Activated naive CD8-positive, alpha-beta T cell treated with anti-CD3 and anti-CD28 coated beads for 36 hours (primary cell): ENCODE data around the gene GEMIN8. TPM values are rescaled to one million over a fixed set of nuclear protein-coding genes. Genes with fewer than 3 reads are reported as not detected.

Source experiments
- DNase-seq: peaks from one replicate; pipeline ENCODE4 v3.0.0; 2021
- H3K27ac Mint-ChIP-seq: one replicate; pipeline ENCODE4 v1.8.0; 2022; ENCODE audit warnings: mild to moderate bottlenecking, moderate library complexity, mixed read lengths
- H3K27me3 Mint-ChIP-seq: one replicate; pipeline ENCODE4 v1.8.0; 2022; ENCODE audit warnings: mild to moderate bottlenecking, mixed read lengths
- H3K36me3 Mint-ChIP-seq: one replicate; pipeline ENCODE4 v1.8.0; 2021; ENCODE audit warnings: mild to moderate bottlenecking, mixed read lengths
- H3K4me1 Mint-ChIP-seq: one replicate; pipeline ENCODE4 v1.8.0; 2021; ENCODE audit warnings: mixed read lengths
- H3K4me3 Mint-ChIP-seq: one replicate; pipeline ENCODE4 v1.8.0; 2022; ENCODE audit warnings: mild to moderate bottlenecking, moderate library complexity, mixed read lengths
- H3K9me3 Mint-ChIP-seq: one replicate; pipeline ENCODE4 v1.8.0; 2022; ENCODE audit warnings: mixed read lengths
- total RNA-seq, 2 experiments: library from RNA; stranded (reverse); gene quantifications; one replicate each; pipeline ENCODE4 v1.2.3, GENCODE V29; 2021

The GEMIN8 gene, protein sequence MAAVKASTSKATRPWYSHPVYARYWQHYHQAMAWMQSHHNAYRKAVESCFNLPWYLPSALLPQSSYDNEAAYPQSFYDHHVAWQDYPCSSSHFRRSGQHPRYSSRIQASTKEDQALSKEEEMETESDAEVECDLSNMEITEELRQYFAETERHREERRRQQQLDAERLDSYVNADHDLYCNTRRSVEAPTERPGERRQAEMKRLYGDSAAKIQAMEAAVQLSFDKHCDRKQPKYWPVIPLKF
- total RNA-seq, result 10 to 100 TPM; 12.0 to 12.4 TPM

DNA sequence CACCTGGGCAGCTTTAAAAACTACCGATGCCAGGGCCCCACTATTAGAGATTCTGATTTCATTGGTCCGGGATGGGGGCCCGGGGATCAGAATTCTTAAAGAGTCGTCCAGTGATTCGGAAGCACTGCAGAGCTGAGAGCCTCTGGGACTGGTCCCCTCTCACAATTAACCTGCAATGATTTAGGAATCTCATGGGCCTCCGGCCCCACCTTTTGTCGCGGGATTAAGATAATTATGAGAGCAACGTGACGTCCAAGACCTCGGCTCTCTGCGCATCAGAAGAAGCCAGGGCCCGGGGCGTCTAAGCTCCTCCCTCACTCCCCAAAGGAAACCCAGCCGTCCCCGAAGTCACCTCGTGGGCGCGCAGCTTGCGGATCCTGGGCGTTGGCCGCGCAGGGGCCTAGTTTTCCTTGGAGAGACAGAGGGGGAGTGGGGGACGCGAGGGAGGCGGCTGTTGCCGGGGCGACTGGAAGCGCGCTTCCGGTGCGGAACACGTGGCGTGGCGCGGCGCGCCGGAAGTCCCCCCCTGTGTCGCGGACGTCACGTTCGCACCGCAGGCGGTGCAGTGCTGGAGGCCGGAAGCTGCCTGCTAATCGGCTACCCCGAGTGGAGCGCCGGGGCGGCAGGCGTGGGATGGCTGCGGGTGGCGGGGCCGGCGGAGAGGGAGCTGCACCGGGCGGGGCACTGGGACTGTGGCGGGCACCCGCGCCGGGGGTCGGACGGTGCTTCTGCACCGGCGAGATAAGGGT is at the start of gene GEMIN8:
TSS of gene GEMIN8 (minus strand) at position 468 of the 749 bp plus-strand sequence. CDS start 8,414 bp downstream, outside the sequence.
- no peaks in the 10 kb centered on the region for H3K9me3 Mint-ChIP-seq
- peak within 1 kb of the TSS; percentile 97 for H3K4me3 Mint-ChIP-seq
- peak; percentile 85 for DNase-seq
- peaks cover 7% of the 10 kb centered on the region for H3K27me3 Mint-ChIP-seq
- peaks cover 1% of the 10 kb centered on the region for H3K36me3 Mint-ChIP-seq
- H3K4me1 Mint-ChIP-seq, result peaks cover 18% of the 10 kb centered on the region
- H3K27ac Mint-ChIP-seq, result peak within 1 kb of the TSS; percentile 100

- Mint-ChIP-seq H3K4me1 (peaks cover 2% of the 10 kb centered on the region), H3K4me3 (no peak overlapping the region), H3K36me3 (no peaks in the 10 kb centered on the region), H3K9me3 (no peaks in the 10 kb centered on the region), H3K27ac (no peak overlapping the region), H3K27me3 (no peaks in the 10 kb centered on the region)
- DNase-seq, result no peak
These were observed 46.9 kb upstream of the GEMIN8 start for GRCh38 chrX:14076639-14077038.

GRCh38 chrX:14073556-14073955 is 43.9 kb upstream of the GEMIN8 start:
- Mint-ChIP-seq H3K27me3 (no peaks in the 10 kb centered on the region), H3K9me3 (no peaks in the 10 kb centered on the region), H3K4me1 (peaks cover 2% of the 10 kb centered on the region), H3K4me3 (no peak overlapping the region), H3K27ac (no peak overlapping the region), H3K36me3 (no peaks in the 10 kb centered on the region)
- no peak for DNase-seq

DNA sequence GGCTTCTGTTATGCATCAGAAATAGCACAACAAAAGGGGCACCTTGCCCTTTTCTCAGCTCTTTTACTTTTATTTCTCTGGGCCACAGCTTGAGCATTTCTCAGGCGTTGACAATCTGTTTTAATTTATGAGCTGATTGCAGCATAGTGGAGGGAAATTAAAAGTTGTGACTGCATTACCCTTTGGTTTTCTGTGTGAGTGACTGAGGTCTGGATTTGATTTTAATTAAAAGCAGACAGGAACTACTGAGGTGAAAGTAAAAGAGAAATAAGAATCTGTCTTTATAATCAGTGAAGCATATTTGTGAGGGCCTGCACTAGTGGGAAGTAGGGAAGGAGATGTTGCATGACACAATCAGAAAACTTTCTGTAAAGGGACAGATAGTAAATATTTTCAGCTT is 43.4 kb upstream of the GEMIN8 start:
- Mint-ChIP-seq H3K36me3 (no peaks in the 10 kb centered on the region), H3K4me1 (peaks cover 2% of the 10 kb centered on the region), H3K4me3 (no peak overlapping the region), H3K27ac (no peak overlapping the region), H3K27me3 (no peaks in the 10 kb centered on the region), H3K9me3 (no peaks in the 10 kb centered on the region)
- DNase-seq, result no peak

- DNase-seq, result no peak
- Mint-ChIP-seq H3K4me1 (no peaks in the 10 kb centered on the region), H3K27ac (no peak overlapping the region), H3K36me3 (no peaks in the 10 kb centered on the region), H3K9me3 (no peaks in the 10 kb centered on the region), H3K4me3 (no peak overlapping the region), H3K27me3 (peaks cover 4% of the 10 kb centered on the region)
These were observed 36.1 kb upstream of the GEMIN8 start for GRCh38 chrX:14065800-14066199.

GRCh38 chrX:14064626-14065432 is 35.1 kb upstream of the GEMIN8 start:
- H3K9me3 Mint-ChIP-seq, result no peaks in the 10 kb centered on the region
- H3K36me3 Mint-ChIP-seq, result no peaks in the 10 kb centered on the region
- no peaks in the 10 kb centered on the region for H3K4me1 Mint-ChIP-seq
- no peak for DNase-seq
- H3K27ac Mint-ChIP-seq, result no peak overlapping the region
- H3K27me3 Mint-ChIP-seq, result peaks cover 5% of the 10 kb centered on the region
- H3K4me3 Mint-ChIP-seq, result no peak overlapping the region

DNA sequence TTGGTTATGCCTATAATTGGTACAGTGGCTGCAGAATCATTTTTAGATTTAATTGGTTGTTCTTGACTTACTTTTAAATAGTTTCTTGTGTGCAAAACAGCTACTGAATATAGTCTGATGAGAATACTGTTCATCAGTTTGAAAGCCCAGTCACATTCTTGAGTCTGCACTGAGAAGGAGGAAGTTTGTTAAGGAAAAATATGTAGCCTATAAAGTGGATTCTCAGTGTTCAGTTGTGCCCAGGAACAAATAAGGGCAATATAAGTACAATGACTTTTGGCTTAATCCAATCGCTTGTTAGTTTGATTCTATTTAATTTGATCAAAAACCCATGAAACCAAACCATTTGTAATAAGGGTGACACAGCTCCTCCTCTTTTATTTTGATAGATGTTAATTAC is 32.8 kb upstream of the GEMIN8 start:
- H3K4me1 Mint-ChIP-seq, result no peaks in the 10 kb centered on the region
- no peak overlapping the region for H3K27ac Mint-ChIP-seq
- peaks cover 5% of the 10 kb centered on the region for H3K27me3 Mint-ChIP-seq
- H3K4me3 Mint-ChIP-seq, result no peak overlapping the region
- H3K36me3 Mint-ChIP-seq, result no peaks in the 10 kb centered on the region
- no peaks in the 10 kb centered on the region for H3K9me3 Mint-ChIP-seq
- no peak for DNase-seq

DNA sequence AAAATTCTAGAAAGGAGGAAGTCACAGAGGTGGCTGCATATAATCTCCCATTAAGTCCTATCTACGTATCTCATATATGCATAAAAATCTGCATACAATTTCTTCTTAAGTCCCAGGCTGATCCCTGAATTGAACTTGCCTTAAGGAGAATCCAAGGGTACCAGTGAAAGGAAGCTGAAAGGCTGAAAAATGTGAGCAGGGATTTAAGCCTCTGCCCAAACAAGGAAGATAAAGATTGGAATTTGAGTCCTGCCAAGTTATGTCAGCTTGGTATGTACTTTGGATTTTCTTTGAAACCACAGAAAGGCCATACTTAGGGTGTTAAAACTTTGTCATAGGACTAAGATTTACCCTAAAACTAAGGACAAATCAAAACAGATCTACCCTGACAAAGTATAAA is 26.5 kb upstream of the GEMIN8 start:
- no peak overlapping the region for H3K27ac Mint-ChIP-seq
- DNase-seq, result no peak
- no peaks in the 10 kb centered on the region for H3K36me3 Mint-ChIP-seq
- no peaks in the 10 kb centered on the region for H3K4me1 Mint-ChIP-seq
- H3K9me3 Mint-ChIP-seq, result no peaks in the 10 kb centered on the region
- no peak overlapping the region for H3K4me3 Mint-ChIP-seq
- peaks cover 13% of the 10 kb centered on the region for H3K27me3 Mint-ChIP-seq

DNA sequence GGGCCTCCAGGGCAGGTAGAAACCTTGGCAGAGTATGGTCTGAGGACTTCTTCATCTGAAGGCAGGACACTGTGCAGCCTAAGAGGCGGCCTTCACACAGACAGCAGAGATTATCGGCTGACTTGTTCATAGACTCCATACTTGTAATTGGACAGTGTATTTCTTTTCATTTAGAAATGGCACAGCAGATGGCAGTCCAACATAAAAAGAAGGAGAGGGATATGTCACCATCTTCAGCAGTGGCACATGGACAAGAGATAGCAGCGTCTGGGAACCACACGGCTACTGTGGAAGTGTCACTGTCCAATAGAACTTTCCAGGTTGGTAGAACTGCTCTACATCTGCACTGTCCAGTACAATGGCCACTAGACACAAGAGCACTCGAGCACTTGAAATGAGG is 21.7 kb upstream of the GEMIN8 start:
- Mint-ChIP-seq H3K9me3 (no peaks in the 10 kb centered on the region), H3K27ac (no peak overlapping the region), H3K27me3 (peaks cover under 1% of the 10 kb centered on the region), H3K4me1 (no peaks in the 10 kb centered on the region), H3K4me3 (no peak overlapping the region), H3K36me3 (no peaks in the 10 kb centered on the region)
- no peak for DNase-seq

- H3K4me3 Mint-ChIP-seq, result no peak overlapping the region
- H3K4me1 Mint-ChIP-seq, result no peaks in the 10 kb centered on the region
- no peak for DNase-seq
- no peaks in the 10 kb centered on the region for H3K36me3 Mint-ChIP-seq
- H3K27ac Mint-ChIP-seq, result no peak overlapping the region
- H3K27me3 Mint-ChIP-seq, result no peaks in the 10 kb centered on the region
- no peaks in the 10 kb centered on the region for H3K9me3 Mint-ChIP-seq
These were observed 21.0 kb upstream of the GEMIN8 start for GRCh38 chrX:14050709-14051108.

DNA sequence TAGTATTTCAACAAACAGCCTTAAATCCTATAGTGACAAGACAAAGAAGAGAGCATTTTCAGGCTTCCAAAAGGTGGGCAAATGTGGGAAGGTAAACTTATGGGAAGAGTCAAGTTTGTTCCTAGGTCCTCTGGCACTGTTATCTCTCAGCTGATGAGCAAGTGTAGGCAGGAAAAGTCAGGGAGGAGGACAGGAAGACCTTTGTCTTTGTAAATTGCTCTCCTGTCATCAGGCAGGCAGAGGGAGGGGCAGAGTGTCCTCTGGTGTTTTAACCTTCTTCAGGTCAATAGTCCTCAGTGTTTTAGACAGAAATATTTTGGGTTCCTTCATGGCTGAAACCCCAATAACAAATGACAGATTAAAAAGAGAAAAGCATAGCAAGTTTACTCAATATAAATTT is 13.5 kb upstream of the GEMIN8 start:
- Mint-ChIP-seq H3K4me3 (no peak overlapping the region), H3K9me3 (no peaks in the 10 kb centered on the region), H3K36me3 (no peaks in the 10 kb centered on the region), H3K27ac (no peak overlapping the region), H3K4me1 (no peaks in the 10 kb centered on the region), H3K27me3 (no peaks in the 10 kb centered on the region)
- DNase-seq, result no peak

GRCh38 chrX:14039344-14039743 is 9.7 kb upstream of the GEMIN8 start:
- Mint-ChIP-seq H3K27me3 (peaks cover 2% of the 10 kb centered on the region), H3K27ac (no peak overlapping the region), H3K4me1 (no peaks in the 10 kb centered on the region), H3K36me3 (no peaks in the 10 kb centered on the region), H3K9me3 (no peaks in the 10 kb centered on the region), H3K4me3 (no peak overlapping the region)
- peak; percentile 20 for DNase-seq

DNA sequence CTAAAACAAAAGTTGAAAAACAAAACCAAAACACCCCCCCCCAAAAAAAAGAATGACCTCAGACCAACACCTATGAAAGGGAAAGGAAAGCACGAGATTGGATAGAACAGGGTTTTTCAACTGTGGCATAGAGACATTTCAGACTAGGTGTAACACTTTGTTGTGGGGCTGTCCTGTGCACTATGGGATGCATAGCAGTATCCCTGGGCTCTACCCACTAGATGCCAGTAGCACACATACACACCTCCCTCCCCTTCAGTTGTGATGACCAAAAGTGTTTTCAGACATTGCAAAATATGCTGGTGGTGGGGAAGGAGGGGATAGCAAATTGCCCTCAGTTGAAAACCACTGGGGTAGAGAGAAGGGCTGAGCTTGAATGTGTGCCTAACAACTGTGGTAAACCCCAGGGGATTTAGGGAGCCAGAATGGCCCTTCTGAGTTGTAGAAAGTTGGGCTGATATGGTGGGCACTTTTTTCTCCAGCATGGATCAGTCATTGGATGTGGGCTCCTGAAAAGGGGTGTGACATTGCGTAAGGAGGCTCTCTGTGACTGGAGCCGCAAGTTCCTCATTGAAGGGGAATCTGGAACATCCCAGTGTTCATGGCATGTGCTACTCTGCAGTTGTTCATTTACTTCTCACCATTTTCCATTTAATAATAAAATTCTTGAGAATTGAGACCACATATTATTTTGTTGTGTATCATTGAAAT is 8.8 kb upstream of the GEMIN8 start:
- H3K4me3 Mint-ChIP-seq, result no peak overlapping the region
- no peaks in the 10 kb centered on the region for H3K36me3 Mint-ChIP-seq
- no peaks in the 10 kb centered on the region for H3K4me1 Mint-ChIP-seq
- no peaks in the 10 kb centered on the region for H3K9me3 Mint-ChIP-seq
- peaks cover 8% of the 10 kb centered on the region for H3K27me3 Mint-ChIP-seq
- no peak for DNase-seq
- H3K27ac Mint-ChIP-seq, result no peak overlapping the region

DNA sequence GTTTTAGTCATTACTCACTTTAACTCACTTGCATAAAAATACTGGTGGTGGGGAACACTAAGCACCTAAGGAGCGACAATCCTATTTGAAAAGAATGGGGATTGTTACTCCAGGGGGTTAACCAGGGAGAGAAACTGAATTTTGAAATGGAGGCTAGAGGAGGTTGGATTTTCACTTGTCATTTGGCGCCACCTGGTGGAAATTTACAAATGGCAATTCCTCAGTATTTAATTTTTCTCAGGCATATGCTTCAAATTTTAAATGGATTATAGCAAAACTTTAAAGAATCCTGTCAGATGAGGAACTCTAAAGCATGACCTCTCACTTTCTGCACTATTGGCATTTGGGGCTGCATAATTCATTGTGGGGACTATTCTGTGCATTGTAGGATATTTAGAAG is 2.7 kb upstream of the GEMIN8 start:
- H3K4me1 Mint-ChIP-seq, result peaks cover 7% of the 10 kb centered on the region
- H3K4me3 Mint-ChIP-seq, result no peak overlapping the region
- DNase-seq, result peak; percentile 14
- H3K36me3 Mint-ChIP-seq, result no peaks in the 10 kb centered on the region
- H3K9me3 Mint-ChIP-seq, result no peaks in the 10 kb centered on the region
- H3K27me3 Mint-ChIP-seq, result peaks cover 8% of the 10 kb centered on the region
- H3K27ac Mint-ChIP-seq, result no peak overlapping the region

GRCh38 chrX:14030174-14030530 is 460 bp upstream of the GEMIN8 start:
- DNase-seq, result no peak
- H3K9me3 Mint-ChIP-seq, result no peaks in the 10 kb centered on the region
- H3K27ac Mint-ChIP-seq, result peak overlapping the region; percentile 100

More at GRCh38 chrX:14030174-14030530, 460 bp upstream of the GEMIN8 start:
- Mint-ChIP-seq H3K4me3 (peak overlapping the region; percentile 97), H3K4me1 (peaks cover 18% of the 10 kb centered on the region), H3K36me3 (peaks cover 1% of the 10 kb centered on the region), H3K27me3 (peaks cover 8% of the 10 kb centered on the region)
